ENCODE measurements around the gene IQCK. TPM values are rescaled to one million over a fixed set of nuclear protein-coding genes. Genes with fewer than 3 reads are reported as not detected.

The IQCK gene
- total RNA-seq, 1 donor from 2014 or later: 1.3 TPM

- no peaks in the 10 kb centered on the region for H3K27me3 ChIP-seq (ENCODE audit: control insufficient read depth, insufficient read depth, low read length)
- no peak for DNase-seq (ENCODE audit: low read depth)
- no peak for TF ChIP-seq CTCF (IDR thresholded peaks at IDR 0.05; ENCODE audit: insufficient read depth, low read length, severe bottlenecking)
- no peak for FAIRE-seq
- H3K4me3 ChIP-seq (ENCODE audit: low read depth, low read length): no peak overlapping the region
- no peaks in the 10 kb centered on the region for H3K36me3 ChIP-seq (ENCODE audit: control insufficient read depth, insufficient read depth, low read length)
Measured at GRCh38 chr16:19780321-19780720, 62.2 kb downstream of the IQCK start.

- DNase-seq (ENCODE audit: low read depth): no peak
- FAIRE-seq: no peak
- Histone ChIP-seq H3K4me3 (ENCODE audit: low read depth, low read length) (no peak overlapping the region), H3K27me3 (ENCODE audit: control insufficient read depth, insufficient read depth, low read length) (no peaks in the 10 kb centered on the region), H3K36me3 (ENCODE audit: control insufficient read depth, insufficient read depth, low read length) (no peaks in the 10 kb centered on the region)
- TF ChIP-seq CTCF (IDR thresholded peaks at IDR 0.05; ENCODE audit: insufficient read depth, low read length, severe bottlenecking): no peak
Measured at GRCh38 chr16:19781226-19781625, 63.2 kb downstream of the IQCK start.

GRCh38 chr16:19783363-19784182 is 65.5 kb downstream of the IQCK start:
- no peaks in the 10 kb centered on the region for H3K36me3 ChIP-seq (ENCODE audit: control insufficient read depth, insufficient read depth, low read length)
- TF ChIP-seq CTCF (IDR thresholded peaks at IDR 0.05; ENCODE audit: insufficient read depth, low read length, severe bottlenecking): no peak
- DNase-seq (ENCODE audit: low read depth) (no peak), FAIRE-seq (no peak)
- no peaks in the 10 kb centered on the region for H3K27me3 ChIP-seq (ENCODE audit: control insufficient read depth, insufficient read depth, low read length)
- no peak overlapping the region for H3K4me3 ChIP-seq (ENCODE audit: low read depth, low read length)

- Histone ChIP-seq H3K4me3 (ENCODE audit: low read depth, low read length) (no peak overlapping the region), H3K27me3 (ENCODE audit: control insufficient read depth, insufficient read depth, low read length) (no peaks in the 10 kb centered on the region), H3K36me3 (ENCODE audit: control insufficient read depth, insufficient read depth, low read length) (no peaks in the 10 kb centered on the region)
- DNase-seq (ENCODE audit: low read depth) (no peak), FAIRE-seq (no peak)
- no peak for TF ChIP-seq CTCF (IDR thresholded peaks at IDR 0.05; ENCODE audit: insufficient read depth, low read length, severe bottlenecking)
Measured at GRCh38 chr16:19784183-19784736, 66.2 kb downstream of the IQCK start.

GRCh38 chr16:19785081-19785480 is 67.0 kb downstream of the IQCK start:
- DNase-seq (ENCODE audit: low read depth): no peak
- Histone ChIP-seq H3K4me3 (ENCODE audit: low read depth, low read length) (no peak overlapping the region), H3K27me3 (ENCODE audit: control insufficient read depth, insufficient read depth, low read length) (no peaks in the 10 kb centered on the region), H3K36me3 (ENCODE audit: control insufficient read depth, insufficient read depth, low read length) (no peaks in the 10 kb centered on the region)
- TF ChIP-seq CTCF (IDR thresholded peaks at IDR 0.05; ENCODE audit: insufficient read depth, low read length, severe bottlenecking): no peak
- no peak for FAIRE-seq
